Measurements from ENCODE around the gene HES7.

DNA sequence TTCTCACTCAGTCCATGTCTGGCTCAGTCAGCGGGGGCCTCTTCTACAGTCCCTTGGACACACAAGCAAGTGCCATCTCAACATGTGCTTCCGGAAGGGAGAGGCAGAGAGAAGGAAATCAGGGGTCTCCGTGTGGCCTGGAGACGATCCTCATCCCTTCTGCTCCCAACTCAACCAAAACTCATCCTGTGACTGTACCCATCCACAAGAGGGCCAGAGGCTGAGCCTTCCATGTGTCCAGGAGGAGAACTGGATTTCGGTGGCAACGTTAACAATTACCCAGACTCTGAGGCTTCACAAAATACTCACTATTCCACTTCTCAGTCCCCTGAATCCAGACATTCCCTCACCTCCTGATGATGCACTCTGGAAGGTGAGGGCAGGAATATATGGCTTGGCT, 28.5 kb downstream of the HES7 start:
- TF ChIP-seq, protein P1, sequence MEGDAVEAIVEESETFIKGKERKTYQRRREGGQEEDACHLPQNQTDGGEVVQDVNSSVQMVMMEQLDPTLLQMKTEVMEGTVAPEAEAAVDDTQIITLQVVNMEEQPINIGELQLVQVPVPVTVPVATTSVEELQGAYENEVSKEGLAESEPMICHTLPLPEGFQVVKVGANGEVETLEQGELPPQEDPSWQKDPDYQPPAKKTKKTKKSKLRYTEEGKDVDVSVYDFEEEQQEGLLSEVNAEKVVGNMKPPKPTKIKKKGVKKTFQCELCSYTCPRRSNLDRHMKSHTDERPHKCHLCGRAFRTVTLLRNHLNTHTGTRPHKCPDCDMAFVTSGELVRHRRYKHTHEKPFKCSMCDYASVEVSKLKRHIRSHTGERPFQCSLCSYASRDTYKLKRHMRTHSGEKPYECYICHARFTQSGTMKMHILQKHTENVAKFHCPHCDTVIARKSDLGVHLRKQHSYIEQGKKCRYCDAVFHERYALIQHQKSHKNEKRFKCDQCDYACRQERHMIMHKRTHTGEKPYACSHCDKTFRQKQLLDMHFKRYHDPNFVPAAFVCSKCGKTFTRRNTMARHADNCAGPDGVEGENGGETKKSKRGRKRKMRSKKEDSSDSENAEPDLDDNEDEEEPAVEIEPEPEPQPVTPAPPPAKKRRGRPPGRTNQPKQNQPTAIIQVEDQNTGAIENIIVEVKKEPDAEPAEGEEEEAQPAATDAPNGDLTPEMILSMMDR (IDR thresholded peaks at IDR 0.05), result no peak
- TF ChIP-seq POLR2A (IDR thresholded peaks at IDR 0.05), result no peak

Measured in lower leg skin (tissue), 3 donors.